Measurements from ENCODE around the gene URM1.

The URM1 gene

GRCh38 chr9:128340691-128341434, 30.3 kb upstream of the URM1 start:
- peak overlapping the region; percentile 67 for H3K4me3 ChIP-seq (ENCODE audit: low read length)
- no peak for DNase-seq (ENCODE audit: low read depth)
- TF ChIP-seq CTCF (conservative IDR thresholded peaks at IDR 0.05; ENCODE audit: low read depth, low read length): no peak

DNA sequence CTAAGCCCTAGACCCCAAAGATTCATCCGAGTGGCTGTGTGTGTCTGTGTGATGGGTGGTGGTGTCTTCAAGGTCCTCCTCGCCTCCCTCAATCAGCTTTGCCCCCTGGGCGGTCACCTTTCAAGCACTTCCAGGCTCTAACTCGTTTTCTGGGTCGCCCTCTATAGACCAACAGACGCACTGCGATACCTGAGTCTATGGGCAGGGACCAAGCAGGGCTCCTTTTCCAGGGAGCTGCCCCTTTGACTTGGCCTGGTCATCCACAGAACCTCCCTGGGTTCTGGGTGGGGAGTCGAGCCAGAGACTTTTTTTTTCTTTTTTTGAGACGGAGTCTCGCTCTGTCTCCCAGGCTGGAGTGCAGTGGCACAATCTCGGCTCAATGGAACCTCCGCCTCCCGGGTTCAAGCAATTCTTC, 29.7 kb upstream of the URM1 start:
- TF ChIP-seq CTCF (conservative IDR thresholded peaks at IDR 0.05; ENCODE audit: low read depth, low read length): peak; percentile 72
- H3K4me3 ChIP-seq (ENCODE audit: low read length): peak overlapping the region; percentile 67
- no peak for DNase-seq (ENCODE audit: low read depth)

DNA sequence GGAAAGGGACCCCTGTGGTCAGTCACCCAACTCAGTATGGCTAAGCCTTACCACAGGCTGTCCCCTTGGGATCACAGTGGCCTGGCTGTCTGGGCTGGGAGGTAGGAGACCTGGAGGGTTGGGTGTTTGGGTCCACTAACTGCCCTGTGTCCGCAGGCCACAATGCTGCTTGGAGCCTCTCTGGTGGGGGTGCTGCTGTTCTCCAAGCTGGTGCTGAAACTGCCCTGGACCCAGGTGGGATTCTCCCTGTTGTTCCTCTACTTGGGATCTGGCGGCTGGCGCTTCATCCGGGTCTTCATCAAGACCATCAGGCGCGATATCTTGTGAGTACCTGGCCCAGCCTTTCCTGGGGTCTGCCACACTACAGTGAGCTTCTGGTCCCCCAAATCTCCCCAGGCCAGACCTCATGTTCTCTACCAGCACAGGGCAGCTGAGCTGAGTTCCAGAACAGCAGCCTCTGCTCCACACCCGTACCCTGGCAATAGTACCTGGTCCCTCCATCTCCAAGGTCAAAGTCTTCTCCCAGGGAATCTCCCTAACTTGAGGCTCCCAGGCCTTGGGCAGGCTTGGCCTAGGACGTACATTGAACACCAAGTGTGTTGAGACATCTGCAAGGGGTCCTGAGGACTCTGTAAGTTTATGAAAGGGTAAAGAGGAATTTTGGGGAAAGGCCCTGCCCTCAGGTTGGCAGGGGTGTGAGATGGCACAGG, 28.0 kb upstream of the URM1 start:
- TF ChIP-seq CTCF (conservative IDR thresholded peaks at IDR 0.05; ENCODE audit: low read depth, low read length): no peak
- H3K4me3 ChIP-seq (ENCODE audit: low read length): no peak overlapping the region
- no peak for DNase-seq (ENCODE audit: low read depth)

GRCh38 chr9:128343855-128344254, 27.3 kb upstream of the URM1 start:
- TF ChIP-seq CTCF (conservative IDR thresholded peaks at IDR 0.05; ENCODE audit: low read depth, low read length): no peak
- H3K4me3 ChIP-seq (ENCODE audit: low read length): no peak overlapping the region
- no peak for DNase-seq (ENCODE audit: low read depth)

DNA sequence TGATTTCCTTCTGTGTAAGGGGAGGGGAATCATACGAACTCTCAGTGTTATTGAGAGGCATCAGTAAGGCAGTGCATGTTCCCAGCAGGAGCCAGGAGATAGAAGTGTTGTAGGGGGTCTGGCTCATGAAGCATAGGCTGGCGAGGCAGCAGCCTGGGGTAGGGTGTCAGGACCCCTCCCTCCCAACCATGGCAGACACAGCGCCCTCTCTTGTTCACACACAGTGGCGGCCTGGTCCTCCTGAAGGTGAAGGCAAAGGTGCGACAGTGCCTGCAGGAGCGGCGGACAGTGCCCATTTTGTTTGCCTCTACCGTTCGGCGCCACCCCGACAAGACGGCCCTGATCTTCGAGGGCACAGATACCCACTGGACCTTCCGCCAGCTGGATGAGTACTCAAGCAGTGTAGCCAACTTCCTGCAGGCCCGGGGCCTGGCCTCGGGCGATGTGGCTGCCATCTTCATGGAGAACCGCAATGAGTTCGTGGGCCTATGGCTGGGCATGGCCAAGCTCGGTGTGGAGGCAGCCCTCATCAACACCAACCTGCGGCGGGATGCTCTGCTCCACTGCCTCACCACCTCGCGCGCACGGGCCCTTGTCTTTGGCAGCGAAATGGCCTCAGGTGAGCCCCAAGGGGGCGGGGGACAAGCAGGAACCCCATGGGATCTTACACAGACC, 26.1 kb upstream of the URM1 start:
- DNase-seq (ENCODE audit: low read depth): no peak
- no peak for TF ChIP-seq CTCF (conservative IDR thresholded peaks at IDR 0.05; ENCODE audit: low read depth, low read length)
- no peak overlapping the region for H3K4me3 ChIP-seq (ENCODE audit: low read length)

DNA sequence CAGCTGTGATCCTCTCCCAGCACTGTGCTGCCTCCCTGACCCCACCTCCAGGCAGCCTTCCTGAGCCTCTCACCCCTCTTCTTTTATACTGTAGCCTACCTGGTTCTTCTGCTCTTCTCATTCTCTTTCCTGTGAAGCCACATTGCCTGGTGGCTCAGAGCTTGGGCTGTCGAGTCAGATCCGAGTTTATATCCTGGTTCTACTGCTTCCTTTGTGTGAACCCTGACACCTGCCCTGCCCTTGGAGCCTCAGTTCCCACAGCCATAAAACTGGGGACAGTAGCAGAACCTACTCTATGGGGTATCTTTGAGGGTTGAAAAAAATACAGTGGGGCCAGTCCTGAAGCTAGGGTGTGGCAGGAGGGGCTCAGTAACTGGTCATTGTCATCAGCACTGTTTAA, 22.0 kb upstream of the URM1 start:
- DNase-seq (ENCODE audit: low read depth): no peak
- no peak for TF ChIP-seq CTCF (conservative IDR thresholded peaks at IDR 0.05; ENCODE audit: low read depth, low read length)
- no peak overlapping the region for H3K4me3 ChIP-seq (ENCODE audit: low read length)
